T-helper 1 cell treated with Interleukin-12 subunit alpha and Interleukin-12 subunit beta and Interleukin-4 antibody, amounts not matched to agents 30 μg/mL and 1 μg/mL, for 36 hours (primary cell): Measurements from ENCODE around the gene CHST11.

ENCODE experiments used
- H3K27ac Mint-ChIP-seq: one replicate; pipeline ENCODE4 v1.8.0; 2021; ENCODE audit warnings: mild to moderate bottlenecking, mixed read lengths
- H3K27me3 Mint-ChIP-seq: one replicate; pipeline ENCODE4 v1.8.0; 2021; ENCODE audit warnings: low read depth, mixed read lengths
- H3K36me3 Mint-ChIP-seq: one replicate; pipeline ENCODE4 v1.8.0; 2021; ENCODE audit warnings: low read depth, mixed read lengths
- H3K4me1 Mint-ChIP-seq: one replicate; pipeline ENCODE4 v1.8.0; 2021; ENCODE audit warnings: low read depth, mixed read lengths
- H3K4me3 Mint-ChIP-seq: one replicate; pipeline ENCODE4 v1.8.0; 2021; ENCODE audit warnings: mild to moderate bottlenecking, moderate library complexity, mixed read lengths
- H3K9me3 Mint-ChIP-seq: one replicate; pipeline ENCODE4 v1.8.0; 2021; ENCODE audit warnings: mixed read lengths

The CHST11 gene

DNA sequence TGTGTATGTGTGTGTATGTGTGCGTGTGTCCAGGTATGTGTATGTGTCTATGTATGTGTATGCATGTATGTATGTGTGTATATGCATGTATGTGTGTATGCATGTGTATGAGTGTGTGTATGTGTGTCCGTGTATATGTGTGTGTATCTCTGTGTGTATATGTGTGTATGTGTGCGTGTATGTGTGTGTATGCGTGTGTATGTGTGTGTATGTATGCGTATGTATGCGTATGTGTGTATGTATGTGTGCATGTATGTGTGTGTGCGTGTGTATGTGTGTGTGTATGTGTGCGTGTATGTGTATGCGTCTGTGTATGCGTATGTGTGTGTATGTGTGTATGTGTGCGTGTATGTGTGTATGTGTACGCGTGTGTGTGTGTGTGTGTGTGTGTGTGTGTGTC, 31.6 kb downstream of the CHST11 start:
- peaks cover 84% of the 10 kb centered on the region for H3K4me1 Mint-ChIP-seq
- peaks cover 50% of the 10 kb centered on the region for H3K36me3 Mint-ChIP-seq
- no peaks in the 10 kb centered on the region for H3K27me3 Mint-ChIP-seq
- no peak overlapping the region for H3K4me3 Mint-ChIP-seq
- H3K27ac Mint-ChIP-seq, result peak overlapping the region; percentile 5
- no peaks in the 10 kb centered on the region for H3K9me3 Mint-ChIP-seq

DNA sequence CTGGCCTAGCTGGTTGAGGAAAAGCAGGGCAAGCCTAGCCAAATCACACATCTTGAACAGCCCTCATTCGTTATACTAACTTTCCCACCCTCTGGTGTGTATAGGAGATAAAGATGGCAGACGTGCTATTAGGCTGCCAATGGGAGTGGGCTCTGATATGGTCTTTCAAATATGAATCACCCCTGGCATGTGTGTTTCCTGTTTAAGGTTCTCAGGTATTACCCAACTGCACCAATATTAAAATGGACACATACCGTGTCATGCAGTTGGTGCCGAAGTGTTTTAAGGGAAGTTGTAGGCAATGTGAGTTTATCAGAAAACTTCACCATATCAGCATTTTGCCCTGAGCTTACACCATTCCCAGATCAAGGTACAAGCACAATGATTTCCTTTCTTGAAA, 33.4 kb downstream of the CHST11 start:
- H3K27me3 Mint-ChIP-seq, result no peaks in the 10 kb centered on the region
- peaks cover 47% of the 10 kb centered on the region for H3K36me3 Mint-ChIP-seq
- no peak overlapping the region for H3K4me3 Mint-ChIP-seq
- H3K9me3 Mint-ChIP-seq, result no peaks in the 10 kb centered on the region
- peaks cover 83% of the 10 kb centered on the region for H3K4me1 Mint-ChIP-seq
- H3K27ac Mint-ChIP-seq, result peak overlapping the region; percentile 78

DNA sequence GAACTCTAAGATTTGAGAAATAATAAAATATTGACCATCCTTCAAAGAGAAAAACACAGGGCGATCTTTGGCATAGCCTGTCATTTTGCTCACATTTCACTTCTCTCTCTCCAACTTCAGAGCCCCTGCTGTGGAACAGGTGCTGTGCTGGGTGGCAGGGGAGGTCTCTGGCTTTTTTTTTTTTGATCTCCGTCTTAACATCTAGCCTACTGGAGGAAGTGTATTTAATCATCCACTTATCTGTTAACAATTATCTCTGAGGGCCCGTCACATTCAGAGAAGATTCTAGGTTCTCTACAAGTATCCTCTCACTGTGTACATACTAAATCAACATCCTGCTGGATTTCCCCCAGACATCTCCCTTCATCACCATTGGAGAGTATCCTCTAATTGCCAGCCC, 34.1 kb downstream of the CHST11 start:
- Mint-ChIP-seq H3K27ac (peak overlapping the region; percentile 78), H3K9me3 (no peaks in the 10 kb centered on the region), H3K27me3 (no peaks in the 10 kb centered on the region), H3K36me3 (peaks cover 50% of the 10 kb centered on the region), H3K4me1 (peaks cover 80% of the 10 kb centered on the region), H3K4me3 (peak overlapping the region; percentile 33)

DNA sequence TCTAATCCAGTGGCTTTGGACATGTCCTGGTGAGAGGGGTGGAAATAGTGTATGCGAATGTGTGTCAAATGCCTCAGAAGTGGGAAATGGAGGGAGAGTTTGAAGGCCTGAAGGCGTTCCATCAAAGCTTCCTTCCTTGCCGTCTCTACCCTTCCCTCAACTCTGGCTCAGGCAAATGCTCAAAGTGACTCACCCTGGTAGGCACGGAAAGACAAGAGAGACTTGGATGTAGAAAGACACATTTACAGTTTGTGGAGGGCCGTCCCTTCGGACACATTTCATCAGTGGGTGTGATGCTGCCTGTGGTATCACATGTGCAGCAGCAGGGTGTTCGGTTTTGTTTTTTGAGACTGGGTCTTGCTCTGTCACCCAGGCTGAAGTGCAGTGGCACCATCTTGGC, 36.7 kb downstream of the CHST11 start:
- Mint-ChIP-seq H3K36me3 (peaks cover 45% of the 10 kb centered on the region), H3K27ac (peak overlapping the region; percentile 34), H3K27me3 (no peaks in the 10 kb centered on the region), H3K4me3 (no peak overlapping the region), H3K9me3 (no peaks in the 10 kb centered on the region), H3K4me1 (peaks cover 77% of the 10 kb centered on the region)

DNA sequence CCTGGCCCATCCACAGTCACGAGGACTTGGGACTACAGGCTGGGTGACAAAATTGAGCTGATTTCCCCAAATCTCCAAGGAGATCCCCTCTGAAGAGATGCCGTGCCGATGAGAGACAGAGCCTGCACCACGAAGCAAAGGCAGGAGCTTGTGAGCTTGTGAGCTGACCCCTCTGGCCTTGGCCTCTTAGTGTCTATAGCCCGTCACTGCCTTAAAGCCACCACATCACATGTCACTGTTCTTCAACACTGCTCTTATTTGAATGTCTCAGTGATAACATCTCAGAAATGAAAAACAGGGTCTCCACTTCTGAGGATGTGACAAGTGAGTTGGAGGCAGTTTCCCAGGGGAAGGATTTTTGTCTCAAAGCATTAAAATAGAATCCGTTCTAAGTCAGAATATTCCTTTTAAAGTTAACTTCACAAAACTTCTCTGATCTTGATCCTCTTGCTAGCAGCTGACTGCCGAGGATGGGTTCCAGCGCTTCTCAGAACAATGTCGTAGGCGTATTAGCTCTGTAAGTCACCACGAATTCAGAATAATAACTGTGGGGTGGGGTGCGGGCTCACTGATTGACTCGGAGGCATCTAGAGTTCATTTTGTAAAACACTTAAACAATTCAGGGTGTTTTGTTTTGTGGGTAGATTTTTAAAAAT, 37.5 kb downstream of the CHST11 start:
- Mint-ChIP-seq H3K9me3 (no peaks in the 10 kb centered on the region), H3K36me3 (peaks cover 47% of the 10 kb centered on the region), H3K27ac (peak overlapping the region; percentile 92), H3K4me3 (peak overlapping the region; percentile 81), H3K4me1 (peaks cover 81% of the 10 kb centered on the region), H3K27me3 (no peaks in the 10 kb centered on the region)

DNA sequence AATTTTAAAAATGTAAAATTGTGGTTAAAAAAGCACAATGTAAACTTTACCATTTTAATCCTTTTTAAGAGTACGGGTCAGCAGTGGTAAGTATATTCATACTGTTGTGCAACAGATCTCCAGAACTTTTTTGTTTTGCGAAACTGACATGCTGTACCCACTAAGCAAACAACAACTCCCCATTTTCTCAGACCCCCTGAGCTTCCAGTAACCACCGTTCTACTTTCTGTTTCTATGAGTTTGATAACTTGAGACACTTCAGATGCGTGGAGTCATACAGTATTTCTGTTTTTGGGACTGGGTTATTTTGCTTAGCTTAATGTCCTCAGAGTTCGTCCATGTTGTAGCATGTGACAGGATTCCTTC, 38.0 kb downstream of the CHST11 start:
- Mint-ChIP-seq H3K27me3 (no peaks in the 10 kb centered on the region), H3K4me3 (peak overlapping the region; percentile 81), H3K4me1 (peaks cover 83% of the 10 kb centered on the region), H3K36me3 (peaks cover 49% of the 10 kb centered on the region), H3K9me3 (no peaks in the 10 kb centered on the region), H3K27ac (peak overlapping the region; percentile 92)

DNA sequence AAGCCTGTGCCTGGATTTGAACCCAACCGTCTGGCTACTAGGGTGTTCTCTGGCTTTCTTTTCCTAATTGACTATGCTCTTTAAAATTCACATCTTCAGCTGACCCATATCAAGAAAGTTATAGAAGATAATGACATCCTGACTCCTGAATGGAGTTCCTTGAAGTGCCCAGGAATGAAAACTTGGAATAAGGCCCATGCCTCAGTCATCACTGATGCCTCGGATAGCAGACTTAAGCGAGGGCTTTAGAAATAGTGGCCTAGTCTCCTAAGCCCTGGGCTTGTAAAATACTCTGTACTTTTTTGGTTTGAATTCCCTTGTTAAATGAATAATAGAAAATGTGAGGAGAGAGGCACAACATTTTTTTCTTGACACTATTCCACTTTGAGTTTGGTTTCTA, 39.0 kb downstream of the CHST11 start:
- peaks cover 50% of the 10 kb centered on the region for H3K36me3 Mint-ChIP-seq

DNA sequence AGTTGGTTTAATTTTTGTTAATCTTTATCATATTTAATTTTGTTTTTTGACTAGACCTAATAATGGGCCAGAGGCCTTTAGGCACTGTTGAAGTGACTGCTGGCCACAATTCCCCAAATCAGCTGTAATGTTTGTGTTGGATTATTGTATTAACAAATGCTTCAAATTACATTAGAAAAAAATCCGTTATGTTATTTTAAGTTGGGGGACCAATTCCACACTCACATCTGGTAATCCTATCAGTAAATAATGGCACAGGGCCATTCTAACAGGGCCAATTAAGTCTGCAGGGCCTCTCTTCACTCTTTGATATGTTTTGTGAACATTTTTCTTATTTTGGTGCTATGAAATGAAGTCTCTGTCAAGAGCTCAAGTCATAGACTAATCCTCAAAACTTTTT, 39.6 kb downstream of the CHST11 start:
- H3K4me1 Mint-ChIP-seq, result peaks cover 79% of the 10 kb centered on the region
- H3K27me3 Mint-ChIP-seq, result no peaks in the 10 kb centered on the region
- H3K9me3 Mint-ChIP-seq, result no peaks in the 10 kb centered on the region
- no peak overlapping the region for H3K4me3 Mint-ChIP-seq
- peaks cover 50% of the 10 kb centered on the region for H3K36me3 Mint-ChIP-seq
- H3K27ac Mint-ChIP-seq, result peak overlapping the region; percentile 86

More for the DNA sequence above, 39.0 kb downstream of the CHST11 start:
- Mint-ChIP-seq H3K4me3 (peak overlapping the region; percentile 38), H3K27ac (peak overlapping the region; percentile 68), H3K4me1 (peaks cover 83% of the 10 kb centered on the region), H3K27me3 (no peaks in the 10 kb centered on the region), H3K9me3 (no peaks in the 10 kb centered on the region)

DNA sequence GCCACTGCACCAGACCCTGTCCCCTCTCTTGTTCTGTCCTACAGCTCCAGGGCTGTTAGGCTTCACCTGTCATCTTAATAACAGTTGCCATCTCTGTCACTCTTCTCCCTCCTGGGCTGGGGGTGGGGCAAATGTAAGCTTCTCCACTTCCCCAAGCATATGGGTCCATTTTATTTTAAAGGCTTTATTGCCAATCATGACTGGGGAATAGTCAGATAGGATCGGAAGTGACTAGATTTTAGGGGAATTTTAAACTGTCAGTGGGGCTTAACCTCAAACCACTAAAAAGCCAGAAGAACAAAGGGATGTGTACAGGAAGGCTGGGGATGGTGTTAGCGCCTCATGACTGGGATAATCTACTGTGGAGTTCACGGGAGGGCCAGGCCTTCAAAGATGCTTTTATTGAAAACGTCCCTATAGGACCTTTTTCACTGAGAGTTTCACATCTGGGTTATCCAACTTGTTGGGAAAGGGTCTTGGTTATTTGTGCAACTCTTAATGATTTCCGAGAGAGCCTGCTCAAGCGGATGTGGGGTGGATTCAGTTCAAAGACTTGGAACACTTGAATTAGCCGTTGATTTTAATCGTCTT, 41.6 kb downstream of the CHST11 start:
- Mint-ChIP-seq H3K4me1 (peaks cover 81% of the 10 kb centered on the region), H3K27ac (peak overlapping the region; percentile 86), H3K4me3 (peak overlapping the region; percentile 67), H3K9me3 (no peaks in the 10 kb centered on the region), H3K27me3 (no peaks in the 10 kb centered on the region), H3K36me3 (peaks cover 43% of the 10 kb centered on the region)

DNA sequence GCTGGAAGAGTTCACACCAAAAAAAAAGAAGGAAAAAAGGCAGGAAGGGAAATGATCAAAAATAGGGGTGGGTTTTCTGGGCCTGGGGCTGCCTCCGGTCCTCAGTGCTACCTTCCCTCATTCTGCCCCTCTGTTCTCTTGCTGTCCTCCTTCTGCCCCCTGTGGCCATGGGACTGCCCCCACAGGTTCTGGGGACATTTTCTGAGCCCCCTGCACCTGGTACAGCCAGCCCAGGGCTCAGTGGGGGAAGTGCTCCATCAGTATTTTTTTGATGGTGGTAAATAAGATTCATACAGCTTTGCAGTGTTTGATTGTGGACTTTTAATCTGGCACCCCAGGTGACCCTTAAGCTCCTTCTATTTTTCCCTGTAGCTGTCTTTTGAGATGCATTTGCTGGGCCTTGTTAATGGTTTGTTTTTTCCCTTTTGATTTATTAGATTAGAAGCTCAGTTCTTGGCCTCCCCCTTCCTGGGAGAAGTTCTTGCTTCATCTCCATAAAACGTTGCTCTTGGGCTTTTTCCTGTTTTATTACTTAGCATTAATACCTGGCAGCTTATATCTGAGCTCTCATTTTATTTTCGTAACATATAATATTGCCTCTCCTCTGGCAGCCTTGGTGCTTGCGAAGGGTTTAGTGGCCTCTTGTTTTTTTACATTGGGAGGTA, 43.1 kb downstream of the CHST11 start:
- H3K4me3 Mint-ChIP-seq, result no peak overlapping the region
- H3K27ac Mint-ChIP-seq, result no peak overlapping the region
- no peaks in the 10 kb centered on the region for H3K27me3 Mint-ChIP-seq
- H3K36me3 Mint-ChIP-seq, result peaks cover 42% of the 10 kb centered on the region
- H3K9me3 Mint-ChIP-seq, result no peaks in the 10 kb centered on the region
- H3K4me1 Mint-ChIP-seq, result peaks cover 81% of the 10 kb centered on the region

DNA sequence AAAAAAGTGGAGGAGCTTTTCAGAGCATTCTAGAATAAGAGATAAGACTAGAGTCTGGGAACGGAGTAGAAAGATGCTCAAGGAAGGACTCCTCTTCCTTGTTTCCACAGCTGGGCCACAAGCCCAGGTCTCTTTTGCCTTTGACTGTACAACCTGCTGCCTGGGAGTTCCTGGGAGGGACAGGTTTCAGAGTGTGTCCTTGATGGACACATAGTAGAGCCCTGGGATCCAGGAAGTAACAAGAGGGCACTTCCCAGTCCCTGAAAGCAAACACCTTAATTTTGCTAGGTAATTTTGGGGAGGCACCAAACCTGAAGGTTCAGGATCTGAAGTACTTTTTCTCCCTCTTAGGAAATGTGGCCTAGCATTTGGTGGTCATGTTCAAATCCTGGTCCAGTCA, 44.4 kb downstream of the CHST11 start:
- Mint-ChIP-seq H3K4me1 (peaks cover 75% of the 10 kb centered on the region), H3K9me3 (no peaks in the 10 kb centered on the region), H3K4me3 (no peak overlapping the region), H3K27ac (no peak overlapping the region), H3K27me3 (no peaks in the 10 kb centered on the region), H3K36me3 (peaks cover 39% of the 10 kb centered on the region)

DNA sequence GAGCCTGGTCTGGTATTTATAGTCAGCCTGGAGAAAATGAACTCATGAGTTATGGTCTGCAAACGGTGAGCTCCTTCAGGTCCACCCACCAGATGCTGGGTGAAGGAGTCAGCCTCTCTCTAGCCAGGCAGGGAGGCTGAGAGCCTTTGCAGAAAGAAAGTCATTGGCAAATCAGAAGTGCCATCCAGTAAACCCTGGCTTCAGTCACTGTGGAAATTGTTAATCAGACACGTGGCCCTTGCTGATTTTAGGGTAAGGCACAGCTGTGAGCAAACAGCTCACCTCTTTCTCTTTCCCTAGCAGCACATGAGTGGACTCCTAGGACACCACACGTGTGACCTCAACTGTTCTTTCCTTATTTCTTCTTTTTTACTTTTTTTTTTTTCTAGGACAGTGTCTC, 44.9 kb downstream of the CHST11 start:
- Mint-ChIP-seq H3K4me1 (peaks cover 76% of the 10 kb centered on the region), H3K4me3 (no peak overlapping the region), H3K27ac (no peak overlapping the region), H3K36me3 (peaks cover 40% of the 10 kb centered on the region), H3K9me3 (no peaks in the 10 kb centered on the region), H3K27me3 (no peaks in the 10 kb centered on the region)

DNA sequence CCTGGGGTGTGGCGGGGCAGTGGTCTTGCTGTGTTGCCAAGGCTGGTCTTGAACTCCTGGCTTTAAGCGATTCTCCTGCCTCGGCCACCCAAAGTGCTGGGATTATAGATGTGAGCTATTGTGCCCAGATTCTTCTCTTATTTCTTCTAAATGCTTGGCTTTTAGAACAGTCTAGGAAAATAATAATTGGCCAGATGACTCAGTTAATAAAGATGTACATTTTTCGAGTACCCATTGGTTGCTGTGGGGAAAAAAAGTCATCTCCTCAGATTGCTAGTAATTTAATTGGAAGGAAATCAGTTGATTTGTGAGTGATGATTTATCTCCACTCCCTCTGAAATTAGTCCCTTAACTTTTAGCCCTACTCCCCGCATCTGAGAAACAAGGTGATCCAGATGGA, 45.5 kb downstream of the CHST11 start:
- H3K36me3 Mint-ChIP-seq, result peaks cover 43% of the 10 kb centered on the region
- H3K9me3 Mint-ChIP-seq, result no peaks in the 10 kb centered on the region
- peaks cover 73% of the 10 kb centered on the region for H3K4me1 Mint-ChIP-seq
- H3K27ac Mint-ChIP-seq, result no peak overlapping the region
- H3K4me3 Mint-ChIP-seq, result no peak overlapping the region
- H3K27me3 Mint-ChIP-seq, result no peaks in the 10 kb centered on the region

DNA sequence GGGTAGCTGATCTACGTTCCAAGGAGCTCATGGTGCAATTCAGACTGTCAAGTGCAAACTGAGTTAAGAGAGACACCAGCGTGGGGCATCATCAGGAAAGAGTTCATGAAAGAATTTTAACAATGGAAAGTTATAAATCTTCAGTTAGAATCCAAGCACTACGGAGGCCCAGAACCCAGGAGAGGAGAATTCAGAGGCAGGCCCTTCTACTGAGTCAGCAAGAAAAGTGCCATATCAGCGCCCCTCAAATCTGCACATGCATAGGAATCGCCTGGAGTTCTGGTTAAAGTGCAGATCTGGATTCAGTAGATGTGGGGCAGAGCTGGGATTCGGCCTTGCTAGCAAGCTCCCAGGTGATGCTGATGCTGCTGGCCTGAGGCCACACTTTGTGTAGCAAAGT, 45.9 kb downstream of the CHST11 start:
- H3K36me3 Mint-ChIP-seq, result peaks cover 45% of the 10 kb centered on the region
- H3K4me3 Mint-ChIP-seq, result peak overlapping the region; percentile 7
- no peak overlapping the region for H3K27ac Mint-ChIP-seq
- H3K4me1 Mint-ChIP-seq, result peaks cover 73% of the 10 kb centered on the region
- no peaks in the 10 kb centered on the region for H3K9me3 Mint-ChIP-seq
- no peaks in the 10 kb centered on the region for H3K27me3 Mint-ChIP-seq

DNA sequence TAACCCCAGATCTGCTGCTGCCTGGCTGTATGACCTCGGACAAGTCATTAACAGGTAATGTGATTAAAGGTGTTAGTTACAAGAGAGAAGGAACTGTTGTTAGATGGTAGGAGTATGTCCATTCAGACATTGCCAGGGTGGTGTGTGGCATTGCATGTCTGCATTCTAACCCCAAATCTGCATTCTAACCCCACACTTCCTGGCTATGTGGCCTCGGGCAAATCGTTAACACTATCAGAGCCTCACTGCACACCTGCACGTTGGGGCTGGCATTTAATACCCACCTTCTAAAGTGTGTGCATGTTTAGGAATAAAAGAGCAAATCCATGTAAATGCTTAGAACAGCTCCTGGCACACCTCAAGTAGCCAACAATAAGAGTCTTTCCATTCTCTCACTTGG, 46.4 kb downstream of the CHST11 start:
- H3K27me3 Mint-ChIP-seq, result no peaks in the 10 kb centered on the region
- H3K4me1 Mint-ChIP-seq, result peaks cover 75% of the 10 kb centered on the region
- no peak overlapping the region for H3K4me3 Mint-ChIP-seq
- no peak overlapping the region for H3K27ac Mint-ChIP-seq
- peaks cover 49% of the 10 kb centered on the region for H3K36me3 Mint-ChIP-seq
- H3K9me3 Mint-ChIP-seq, result no peaks in the 10 kb centered on the region
